Measurements from ENCODE around the gene TRPM3.

- TF ChIP-seq POLR2A (IDR thresholded peaks at IDR 0.05) (no peak), CTCF (IDR thresholded peaks at IDR 0.05) (no peak)
Observed at GRCh38 chr9:70840266-70840665, 281.2 kb downstream of the TRPM3 start.

Data from vagina (tissue), 2 donors.